DMS153 (cell line): ENCODE results near the gene ZNF668.
A peak's percentile ranks its signal among the peaks of the same experiment; 100 is the strongest.
"Not testable (repeated sequence)": the region's sequence is repeated elsewhere in the genome, so short reads cannot be mapped to it uniquely, and the experiment has no call there.

Experiments used
- DNase-seq: peaks from one replicate; lab custom pipeline; 2025; lab: John Stamatoyannopoulos, UW

Gene ZNF668

GRCh38 chr16:31100876-31101641 lies 27.0 kb upstream of the ZNF668 start:
- DNase-seq, result not testable (repeated sequence)

GRCh38 chr16:31099860-31100638 lies 26.0 kb upstream of the ZNF668 start:
- DNase-seq, result no peak

GRCh38 chr16:31094424-31095120 lies 20.5 kb upstream of the ZNF668 start, which contains the start of gene VKORC1:
Gene VKORC1, minus strand, starts transcription at chr16:31094797. Its CDS starts 68 bp downstream, at chr16:31094729.
- DNase-seq, result peak; percentile 95

GRCh38 chr16:31094088-31094423 lies 20.0 kb upstream of the ZNF668 start:
- no peak for DNase-seq

GRCh38 chr16:31093132-31093703 lies 19.2 kb upstream of the ZNF668 start:
- no peak for DNase-seq

- no peak for DNase-seq
Observed at GRCh38 chr16:31092330-31092729, 18.3 kb upstream of the ZNF668 start.

- no peak for DNase-seq
Observed at GRCh38 chr16:31090540-31090939, 16.5 kb upstream of the ZNF668 start.

- no peak for DNase-seq
Observed at GRCh38 chr16:31089199-31089598, 15.2 kb upstream of the ZNF668 start.

- no peak for DNase-seq
Observed at GRCh38 chr16:31088459-31089183, 14.6 kb upstream of the ZNF668 start, which contains the start of gene PRSS53. Gene PRSS53, minus strand, starts transcription at chr16:31088943. Its CDS starts 134 bp downstream, at chr16:31088809.

- no peak for DNase-seq
Observed at GRCh38 chr16:31087971-31088370, 13.9 kb upstream of the ZNF668 start.

- DNase-seq, result no peak
Observed at GRCh38 chr16:31087481-31087880, 13.4 kb upstream of the ZNF668 start.

GRCh38 chr16:31086629-31086906 lies 12.5 kb upstream of the ZNF668 start:
- no peak for DNase-seq

GRCh38 chr16:31085873-31086628 lies 12.0 kb upstream of the ZNF668 start:
- DNase-seq, result no peak

GRCh38 chr16:31085411-31085810 lies 11.4 kb upstream of the ZNF668 start:
- no peak for DNase-seq

- DNase-seq, result no peak
Observed at GRCh38 chr16:31084584-31085302, 10.7 kb upstream of the ZNF668 start.

- no peak for DNase-seq
Observed at GRCh38 chr16:31083981-31084380, 9.9 kb upstream of the ZNF668 start.

GRCh38 chr16:31083556-31083955 lies 9.5 kb upstream of the ZNF668 start:
- DNase-seq, result no peak

- DNase-seq, result no peak
Observed at GRCh38 chr16:31083081-31083480, 9.0 kb upstream of the ZNF668 start.

GRCh38 chr16:31082368-31083045 lies 8.5 kb upstream of the ZNF668 start:
- DNase-seq, result no peak
